Esophagus muscularis mucosa (tissue), 3 donors: Measurements from ENCODE around the gene MOG.

Source experiments
- POLR2A ChIP-seq: fragments of 450-650 bp; IDR thresholded peaks from one replicate; pipeline ENCODE4 v1.6.1; 2017; ENCODE audit warnings: antibody characterized with exemption, moderate library complexity, mild to moderate bottlenecking, low read depth
- TF ChIP-seq, protein P1 (sequence below), 3 experiments: fragments of 200-600 bp in 2 of 3; fragments of 450-650 bp in 1 of 3; sonication (generic) in 2 of 3; IDR thresholded peaks; one replicate each; pipeline ENCODE4 v1.5.1; 2017 to 2019; ENCODE audit warnings: antibody characterized with exemption in 3 of 3, mild to moderate bottlenecking in 2 of 3, moderate library complexity in 1 of 3

GRCh38 chr6:29709188-29709587 lies 52.3 kb downstream of the MOG start:
- TF ChIP-seq, protein P1, sequence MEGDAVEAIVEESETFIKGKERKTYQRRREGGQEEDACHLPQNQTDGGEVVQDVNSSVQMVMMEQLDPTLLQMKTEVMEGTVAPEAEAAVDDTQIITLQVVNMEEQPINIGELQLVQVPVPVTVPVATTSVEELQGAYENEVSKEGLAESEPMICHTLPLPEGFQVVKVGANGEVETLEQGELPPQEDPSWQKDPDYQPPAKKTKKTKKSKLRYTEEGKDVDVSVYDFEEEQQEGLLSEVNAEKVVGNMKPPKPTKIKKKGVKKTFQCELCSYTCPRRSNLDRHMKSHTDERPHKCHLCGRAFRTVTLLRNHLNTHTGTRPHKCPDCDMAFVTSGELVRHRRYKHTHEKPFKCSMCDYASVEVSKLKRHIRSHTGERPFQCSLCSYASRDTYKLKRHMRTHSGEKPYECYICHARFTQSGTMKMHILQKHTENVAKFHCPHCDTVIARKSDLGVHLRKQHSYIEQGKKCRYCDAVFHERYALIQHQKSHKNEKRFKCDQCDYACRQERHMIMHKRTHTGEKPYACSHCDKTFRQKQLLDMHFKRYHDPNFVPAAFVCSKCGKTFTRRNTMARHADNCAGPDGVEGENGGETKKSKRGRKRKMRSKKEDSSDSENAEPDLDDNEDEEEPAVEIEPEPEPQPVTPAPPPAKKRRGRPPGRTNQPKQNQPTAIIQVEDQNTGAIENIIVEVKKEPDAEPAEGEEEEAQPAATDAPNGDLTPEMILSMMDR (IDR thresholded peaks at IDR 0.05) = no peak
- no peak for TF ChIP-seq POLR2A
